K562 treated with DMSO at 1 percent for 24 hours (cell line): ENCODE measurements around the gene EIF4EBP3. TPM values are rescaled to one million over a fixed set of nuclear protein-coding genes. Genes with fewer than 3 reads are reported as not detected.

Experiments used
- total RNA-seq: library from RNA; unstranded; fragments of 300-600 nt; gene quantifications from 2 replicates; pipeline ENCODE4 v1.2.3, GENCODE V29; 2022; ENCODE audit warnings: low read depth; ENCODE audit not compliant: insufficient read depth

Gene EIF4EBP3
- 8.6 and 10.4 TPM in 2 replicates for total RNA-seq

DNA sequence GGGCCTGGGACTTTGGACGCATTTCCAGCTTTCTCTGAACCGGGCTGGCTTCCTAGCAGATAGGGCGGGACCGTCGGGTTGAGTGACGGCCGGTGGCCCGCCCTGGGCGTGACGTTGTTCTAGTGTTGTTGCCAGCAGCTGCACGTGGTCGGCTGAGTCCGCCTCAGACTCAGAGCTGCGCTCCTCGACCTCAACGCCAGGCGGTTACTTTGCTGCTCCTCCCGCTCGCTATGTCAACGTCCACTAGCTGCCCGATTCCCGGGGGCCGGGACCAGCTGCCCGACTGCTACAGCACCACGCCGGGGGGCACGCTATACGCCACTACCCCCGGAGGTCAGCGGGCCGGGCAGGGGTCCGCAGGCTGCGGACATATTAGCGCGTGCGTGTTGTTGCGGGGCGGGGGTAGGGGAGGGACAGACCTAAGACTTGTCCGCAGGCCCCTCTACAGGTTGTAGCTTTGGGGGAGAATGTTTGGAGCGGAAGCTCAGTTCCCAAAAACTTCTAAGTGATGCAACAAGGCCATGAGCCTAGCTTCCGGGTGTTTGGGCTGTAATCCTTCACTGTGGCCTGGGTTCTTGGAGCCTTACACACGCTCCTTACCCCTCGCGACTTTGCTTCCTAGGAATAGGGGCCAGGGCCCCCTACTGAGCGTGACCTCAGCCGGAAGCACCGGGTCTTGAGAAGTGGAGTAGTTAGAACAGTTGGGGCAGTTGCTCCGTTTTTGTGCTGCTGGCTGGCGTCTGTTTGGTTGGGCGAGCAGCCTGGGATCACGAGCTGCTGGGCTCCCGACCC is at the start of gene EIF4EBP3:
EIF4EBP3 (plus strand) TSS at position 155 of the 792 bp plus-strand sequence; CDS start at position 231, 76 bp downstream.

DNA sequence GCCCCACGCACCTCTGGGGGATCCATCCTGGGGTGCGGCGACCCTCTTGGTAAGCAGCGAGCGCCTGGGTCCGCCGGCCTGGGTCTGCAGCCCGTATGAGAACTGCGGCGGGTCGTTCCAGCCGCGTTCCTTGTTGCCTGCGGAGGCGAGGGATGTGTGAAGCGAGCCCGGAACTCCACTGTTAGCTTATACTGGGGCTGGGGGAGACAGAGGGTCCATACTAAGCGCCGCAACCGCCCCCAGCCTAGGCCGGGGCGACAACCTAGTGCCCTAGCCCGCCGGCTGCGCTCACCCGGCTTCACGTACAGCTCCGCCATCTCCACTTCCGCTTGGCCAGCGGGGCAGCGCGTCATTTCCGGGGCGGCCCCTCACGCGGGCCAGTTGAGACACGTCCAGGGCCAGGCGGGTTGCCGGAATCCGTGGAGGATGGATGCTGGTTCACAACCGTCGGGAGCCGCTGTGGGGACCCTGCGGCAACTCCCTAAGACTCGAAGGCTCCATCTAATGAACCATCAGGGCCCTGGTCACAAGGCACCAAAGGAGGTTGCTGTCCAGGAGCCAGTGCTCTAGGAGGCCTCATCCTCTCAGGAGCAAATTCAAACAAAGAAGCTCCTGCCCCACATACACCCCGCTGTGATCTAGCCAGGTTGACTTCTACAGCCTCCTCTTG is 9.8 kb downstream of the EIF4EBP3 start, which contains the start of gene SRA1:
SRA1 (minus strand) TSS at position 338 of the 670 bp plus-strand sequence; CDS start at position 317, 21 bp downstream.

DNA sequence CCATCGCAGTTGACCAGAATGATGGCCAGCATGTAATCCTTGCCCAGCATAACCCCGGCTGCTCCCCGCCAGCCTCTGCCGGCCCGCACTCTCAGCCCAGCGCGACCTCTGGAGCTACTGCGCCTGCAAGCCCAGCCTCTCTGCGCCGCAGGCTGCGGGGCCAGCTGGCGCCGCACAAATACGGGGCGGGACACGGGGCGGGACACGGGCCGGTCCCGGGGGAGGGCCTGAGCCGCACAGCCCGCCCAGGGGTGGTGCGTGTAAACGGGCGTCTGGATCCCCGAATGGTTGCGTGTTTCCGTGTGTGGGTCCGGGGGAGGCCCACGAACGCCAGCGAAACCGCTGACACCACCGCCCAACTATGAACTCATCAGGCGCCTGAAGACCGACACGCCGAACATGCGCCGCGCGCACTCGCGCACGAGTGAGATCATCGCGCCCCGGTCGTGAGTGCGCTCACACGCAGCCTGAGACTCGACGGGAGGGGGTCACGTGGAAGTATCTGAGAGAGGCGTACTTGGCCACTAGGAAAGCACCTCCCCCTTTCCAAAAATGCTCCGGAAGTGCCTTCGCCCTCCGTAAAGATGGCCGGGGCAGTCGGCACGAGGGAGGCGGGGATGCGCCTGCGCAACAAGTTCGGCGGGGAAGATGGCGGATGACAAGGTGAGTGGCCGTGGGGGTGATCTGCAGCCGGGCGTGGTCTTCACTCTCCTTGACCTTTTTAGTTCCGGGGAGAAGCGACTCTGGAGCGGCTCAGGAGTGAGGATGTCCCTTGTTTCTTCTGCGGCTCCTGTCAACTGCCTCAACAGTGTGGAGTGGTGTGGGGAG is 16.9 kb downstream of the EIF4EBP3 start, which contains the start of the genes APBB3 and SLC35A4:
APBB3 (minus strand) TSS at position 403 of the 828 bp plus-strand sequence; CDS start at position 50, 353 bp downstream.
SLC35A4 (plus strand) TSS at position 633 of the 828 bp plus-strand sequence. CDS start 2,342 bp downstream, outside the sequence.

Other genes starting within 250 kb of the EIF4EBP3 start
- gene PFDN1, start 244.6 kb upstream of the EIF4EBP3 start, total RNA-seq: 60.2 and 74.2 TPM in 2 replicates
- 2.8 and 4.2 TPM in 2 replicates for gene HBEGF, start 201.1 kb upstream of the EIF4EBP3 start, total RNA-seq
- not detected in 2 replicates for gene SLC4A9, start 187.5 kb upstream of the EIF4EBP3 start, total RNA-seq
- 64.2 and 71.0 TPM in 2 replicates for gene ANKHD1, start 145.8 kb upstream of the EIF4EBP3 start, total RNA-seq
- 33.9 and 34.7 TPM in 2 replicates for gene SRA1, start 9.8 kb downstream of the EIF4EBP3 start, total RNA-seq
- gene APBB3, start 16.9 kb downstream of the EIF4EBP3 start, total RNA-seq: 15.1 and 17.3 TPM in 2 replicates
- 166 and 171 TPM in 2 replicates for gene SLC35A4, start 17.2 kb downstream of the EIF4EBP3 start, total RNA-seq
- 1.1 and 1.6 TPM in 2 replicates for gene CD14, start 85.5 kb downstream of the EIF4EBP3 start, total RNA-seq
- gene TMCO6, start 91.8 kb downstream of the EIF4EBP3 start, total RNA-seq: 15.2 and 22.3 TPM in 2 replicates
- 215 and 263 TPM in 2 replicates for gene NDUFA2, start 100.0 kb downstream of the EIF4EBP3 start, total RNA-seq
- gene IK, start 100.2 kb downstream of the EIF4EBP3 start, total RNA-seq: 149 and 175 TPM in 2 replicates
- 42.8 and 44.6 TPM in 2 replicates for gene WDR55, start 117.2 kb downstream of the EIF4EBP3 start, total RNA-seq
- gene DND1, start 125.9 kb downstream of the EIF4EBP3 start, total RNA-seq: 2.2 and 4.9 TPM in 2 replicates
- 63.3 and 68.0 TPM in 2 replicates for gene HARS1, start 143.7 kb downstream of the EIF4EBP3 start, total RNA-seq
- 19.8 and 20.5 TPM in 2 replicates for gene HARS2, start 143.8 kb downstream of the EIF4EBP3 start, total RNA-seq
- 44.2 and 45.1 TPM in 2 replicates for gene ZMAT2, start 152.8 kb downstream of the EIF4EBP3 start, total RNA-seq
- gene PCDHA1, start 238.5 kb downstream of the EIF4EBP3 start, total RNA-seq: not detected in 2 replicates
- gene PCDHA2, start 247.2 kb downstream of the EIF4EBP3 start, total RNA-seq: not detected in 2 replicates